Fibroblast of mammary gland (primary cell): Measurements from ENCODE around the gene PHKA2.

Source experiments
- DNase-seq: peaks from one replicate; pipeline ENCODE4 v3.0.0-alpha.2; 2010; ENCODE audit warnings: low read depth
- H3K4me3 ChIP-seq: 2 replicates; pipeline ENCODE4 v1.5.1; 2011; ENCODE audit warnings: low read depth, mild to moderate bottlenecking, low read length, moderate library complexity; ENCODE audit not compliant: control insufficient read depth
- TF ChIP-seq, protein P1 (sequence below): conservative IDR thresholded peaks from 2 replicates; pipeline ENCODE4 v1.5.1; 2011; ENCODE audit warnings: low read depth, low read length, inconsistent platforms; ENCODE audit not compliant: control insufficient read depth, insufficient read depth

The PHKA2 gene

DNA sequence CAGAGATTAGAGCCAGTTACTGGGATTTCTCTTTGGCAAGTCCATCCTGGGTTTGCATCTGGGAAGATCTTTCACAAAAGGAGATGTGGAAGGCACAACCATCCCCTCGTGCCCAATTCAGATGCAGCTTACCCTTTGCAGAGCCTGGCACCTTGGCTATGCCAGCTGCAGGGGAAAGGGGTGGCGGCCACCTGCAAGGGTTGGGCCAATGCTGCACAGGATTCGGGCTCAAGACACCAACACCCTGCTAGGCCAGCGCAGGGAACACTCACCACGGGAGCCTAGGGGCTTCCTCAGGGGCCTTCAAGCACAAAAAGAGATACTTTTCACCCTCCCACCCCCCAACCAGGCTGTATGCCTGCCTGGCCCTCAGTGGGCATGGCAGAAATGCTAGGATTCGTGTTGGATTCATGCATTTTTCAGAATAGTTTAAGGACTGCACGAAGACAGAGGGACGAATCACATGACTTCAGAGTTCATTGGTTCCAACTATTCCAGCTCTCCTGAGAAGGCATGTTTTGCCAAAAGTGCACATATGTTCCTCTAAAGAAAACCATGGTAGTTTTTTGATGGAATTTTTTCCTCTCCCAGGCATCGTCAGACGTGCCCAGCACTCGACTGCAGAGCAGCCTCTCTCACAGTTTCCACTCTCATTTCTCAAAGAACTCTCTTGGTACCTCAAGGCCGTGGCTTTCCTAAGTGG is 94.4 kb downstream of the PHKA2 start:
- H3K4me3 ChIP-seq = no peak overlapping the region
- TF ChIP-seq, protein P1, sequence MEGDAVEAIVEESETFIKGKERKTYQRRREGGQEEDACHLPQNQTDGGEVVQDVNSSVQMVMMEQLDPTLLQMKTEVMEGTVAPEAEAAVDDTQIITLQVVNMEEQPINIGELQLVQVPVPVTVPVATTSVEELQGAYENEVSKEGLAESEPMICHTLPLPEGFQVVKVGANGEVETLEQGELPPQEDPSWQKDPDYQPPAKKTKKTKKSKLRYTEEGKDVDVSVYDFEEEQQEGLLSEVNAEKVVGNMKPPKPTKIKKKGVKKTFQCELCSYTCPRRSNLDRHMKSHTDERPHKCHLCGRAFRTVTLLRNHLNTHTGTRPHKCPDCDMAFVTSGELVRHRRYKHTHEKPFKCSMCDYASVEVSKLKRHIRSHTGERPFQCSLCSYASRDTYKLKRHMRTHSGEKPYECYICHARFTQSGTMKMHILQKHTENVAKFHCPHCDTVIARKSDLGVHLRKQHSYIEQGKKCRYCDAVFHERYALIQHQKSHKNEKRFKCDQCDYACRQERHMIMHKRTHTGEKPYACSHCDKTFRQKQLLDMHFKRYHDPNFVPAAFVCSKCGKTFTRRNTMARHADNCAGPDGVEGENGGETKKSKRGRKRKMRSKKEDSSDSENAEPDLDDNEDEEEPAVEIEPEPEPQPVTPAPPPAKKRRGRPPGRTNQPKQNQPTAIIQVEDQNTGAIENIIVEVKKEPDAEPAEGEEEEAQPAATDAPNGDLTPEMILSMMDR = no peak
- DNase-seq = no peak

DNA sequence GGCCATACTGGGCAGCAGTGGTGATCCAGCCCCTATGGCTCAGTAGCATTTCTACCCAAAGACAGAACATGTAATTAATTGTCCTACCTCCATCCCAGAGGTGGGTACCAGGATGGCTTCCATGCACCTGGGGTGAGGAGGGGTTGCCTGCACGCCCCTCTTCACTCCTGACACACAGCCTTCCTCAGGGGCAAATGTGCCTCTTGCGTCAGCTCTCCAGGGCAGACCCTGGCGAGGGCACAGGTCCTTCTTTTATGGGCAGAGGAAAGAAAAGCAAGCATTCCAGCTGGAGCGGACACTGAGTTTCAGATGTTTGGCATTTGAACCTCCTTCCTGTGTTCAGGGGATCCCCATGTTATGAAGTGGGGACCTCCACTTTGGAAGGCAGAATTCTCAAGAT is 95.6 kb downstream of the PHKA2 start:
- DNase-seq = no peak
- TF ChIP-seq, protein P1 = no peak
- no peak overlapping the region for H3K4me3 ChIP-seq

DNA sequence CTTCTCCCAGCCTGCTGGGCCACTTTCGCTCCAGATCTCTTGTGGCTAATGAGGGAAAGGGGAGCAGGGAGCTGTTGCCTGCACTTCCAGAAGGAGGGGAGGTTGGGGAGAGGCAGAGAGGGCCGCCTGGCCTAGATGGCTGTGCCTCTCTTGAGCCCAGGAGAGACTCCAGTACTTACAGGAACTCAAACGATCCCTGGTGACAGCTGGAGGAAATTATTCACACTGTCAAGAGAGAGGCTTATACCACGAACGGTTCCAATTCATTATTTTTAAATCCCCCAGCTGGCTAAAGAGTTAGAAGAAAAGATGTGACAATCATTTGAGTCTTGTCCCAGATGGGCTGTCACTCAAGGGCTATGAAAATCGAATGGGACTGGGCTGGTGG is 96.1 kb downstream of the PHKA2 start:
- no peak overlapping the region for H3K4me3 ChIP-seq
- no peak for DNase-seq
- TF ChIP-seq, protein P1 = no peak

DNA sequence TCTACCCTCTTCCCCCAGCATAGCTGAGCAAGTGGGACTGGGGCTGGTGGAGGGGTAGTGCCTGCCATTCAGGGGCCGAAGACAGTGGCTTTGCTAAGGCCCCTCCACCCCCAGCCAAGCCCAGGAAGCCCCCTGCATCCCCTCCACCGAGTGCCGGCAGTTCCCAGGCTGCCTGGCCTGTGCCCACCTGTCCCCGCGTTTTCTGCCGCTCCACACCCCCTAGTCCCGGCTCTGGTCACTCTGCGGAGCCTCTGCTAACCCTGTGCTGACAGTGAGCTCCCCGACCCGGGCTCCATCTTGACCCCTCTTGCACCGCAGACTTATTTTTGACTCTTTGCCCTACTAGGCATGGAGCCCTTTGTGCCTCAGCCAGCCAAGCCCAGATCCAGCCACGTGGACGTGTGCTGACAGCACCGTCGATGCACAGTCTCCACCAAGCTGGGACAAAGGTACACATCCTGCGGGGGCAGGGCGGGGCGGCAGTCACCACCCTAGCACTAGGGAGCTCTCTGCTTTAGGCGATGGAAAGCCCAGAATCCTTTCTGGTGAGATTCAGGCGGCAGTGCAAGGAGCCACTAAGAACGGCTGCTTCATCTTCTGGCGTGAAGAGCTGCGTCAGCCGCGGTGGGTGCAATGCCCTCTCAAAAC is 96.6 kb downstream of the PHKA2 start:
- no peak overlapping the region for H3K4me3 ChIP-seq
- no peak for DNase-seq
- TF ChIP-seq, protein P1 = no peak

DNA sequence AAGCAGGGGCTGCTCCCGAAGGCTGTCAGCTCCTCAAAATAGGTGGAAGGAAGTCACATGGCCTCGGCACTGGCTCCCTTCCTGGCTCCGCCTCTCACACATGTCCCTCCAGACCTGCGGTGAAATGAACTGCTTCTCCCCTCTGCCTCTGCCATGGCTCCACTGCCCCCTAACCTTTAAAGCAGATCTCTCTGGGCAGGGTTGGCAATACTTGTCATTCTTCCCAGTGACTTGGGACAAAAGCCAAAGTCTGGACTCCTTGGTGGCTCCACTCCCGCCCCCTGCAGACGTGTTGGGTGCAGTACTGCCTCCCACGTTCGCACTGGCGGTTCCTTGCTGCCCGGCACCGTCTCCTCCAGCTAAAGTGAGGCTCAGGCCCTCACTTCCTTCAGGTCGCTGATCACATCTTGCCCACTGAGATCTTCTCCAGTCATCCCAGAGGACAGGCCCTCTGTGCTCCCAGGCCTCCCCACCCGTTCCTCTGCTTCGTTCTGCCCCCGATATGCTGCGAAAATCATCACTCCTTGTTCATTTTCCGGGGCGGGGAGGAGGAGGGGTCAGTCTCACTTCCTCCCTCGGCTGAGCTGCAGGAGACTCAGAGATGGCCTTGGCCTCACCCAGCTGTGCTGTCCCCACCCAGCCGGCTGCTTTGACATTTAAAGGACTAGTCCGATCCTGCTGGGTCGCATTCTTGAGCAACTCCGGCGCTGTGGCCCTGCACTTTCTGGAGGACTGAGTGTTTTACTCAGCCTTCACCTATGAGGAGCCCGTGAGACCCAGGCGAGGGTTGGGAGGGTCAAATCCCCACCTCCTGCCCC is 97.4 kb downstream of the PHKA2 start:
- peak; percentile 58 for DNase-seq
- H3K4me3 ChIP-seq = peak overlapping the region; percentile 21
- TF ChIP-seq, protein P1 = peak; percentile 55

DNA sequence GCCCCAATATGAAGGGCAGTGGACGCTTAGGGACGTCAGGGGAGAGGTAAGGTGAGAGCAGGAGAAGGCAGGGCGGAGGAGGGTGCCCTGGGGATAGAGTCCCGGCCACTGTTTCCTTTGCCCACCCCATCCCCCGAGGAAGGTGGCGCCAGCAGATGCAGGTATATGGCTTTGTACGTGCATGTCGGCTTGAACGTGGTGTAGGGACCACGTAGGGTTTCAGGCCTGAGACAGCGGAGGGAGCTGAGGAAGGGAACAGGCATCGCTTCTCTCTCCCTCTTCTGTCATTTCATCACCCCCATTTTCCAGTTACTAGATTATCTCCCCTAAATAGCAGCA is 97.9 kb downstream of the PHKA2 start:
- no peak for DNase-seq
- TF ChIP-seq, protein P1 = no peak

More for the DNA sequence above, 97.9 kb downstream of the PHKA2 start:
- H3K4me3 ChIP-seq = peak overlapping the region; percentile 21
